HG03565 (cell line): ENCODE measurements around the gene PSMG4.
A peak's percentile ranks its signal among the peaks of the same experiment; 100 is the strongest.

ENCODE experiments used
- ATAC-seq: cut with Tn5 transposase; IDR thresholded peaks from one replicate; pipeline ENCODE4 v1.9.1; 2021; ENCODE audit warnings: mild to moderate bottlenecking, moderate library complexity; ENCODE audit not compliant: unreplicated experiment

Gene PSMG4

GRCh38 chr6:3250231-3250675 is 8.5 kb upstream of the PSMG4 start:
- no peak for ATAC-seq

GRCh38 chr6:3251462-3252314 is 7.1 kb upstream of the PSMG4 start:
- ATAC-seq: peak; percentile 56

- ATAC-seq: no peak
Measured at GRCh38 chr6:3252369-3252768, 6.4 kb upstream of the PSMG4 start.

- no peak for ATAC-seq
Measured at GRCh38 chr6:3252861-3253596, 5.7 kb upstream of the PSMG4 start.

GRCh38 chr6:3253597-3253961 is 5.2 kb upstream of the PSMG4 start:
- ATAC-seq: no peak

- no peak for ATAC-seq
Measured at GRCh38 chr6:3258201-3258600, 546 bp upstream of the PSMG4 start.

- peak; percentile 8 for ATAC-seq
Measured at GRCh38 chr6:3259491-3259958, 778 bp downstream of the PSMG4 start.

GRCh38 chr6:3260296-3260695 is 1.5 kb downstream of the PSMG4 start:
- no peak for ATAC-seq

GRCh38 chr6:3260772-3261517 is 2.2 kb downstream of the PSMG4 start:
- no peak for ATAC-seq

- no peak for ATAC-seq
Measured at GRCh38 chr6:3261518-3261820, 2.7 kb downstream of the PSMG4 start.

- no peak for ATAC-seq
Measured at GRCh38 chr6:3261921-3262320, 3.2 kb downstream of the PSMG4 start.

GRCh38 chr6:3263096-3263495 is 4.3 kb downstream of the PSMG4 start:
- no peak for ATAC-seq

GRCh38 chr6:3264356-3264755 is 5.6 kb downstream of the PSMG4 start:
- ATAC-seq: no peak

GRCh38 chr6:3265671-3266070 is 6.9 kb downstream of the PSMG4 start:
- ATAC-seq: no peak

GRCh38 chr6:3266170-3266569 is 7.4 kb downstream of the PSMG4 start:
- no peak for ATAC-seq

GRCh38 chr6:3267162-3267561 is 8.4 kb downstream of the PSMG4 start:
- ATAC-seq: no peak

GRCh38 chr6:3268680-3269079 is 9.9 kb downstream of the PSMG4 start:
- ATAC-seq: no peak

GRCh38 chr6:3269281-3269975 is 10.7 kb downstream of the PSMG4 start:
- ATAC-seq: no peak

- ATAC-seq: no peak
Measured at GRCh38 chr6:3270258-3270657, 11.5 kb downstream of the PSMG4 start.

GRCh38 chr6:3271756-3272155 is 13.0 kb downstream of the PSMG4 start:
- ATAC-seq: no peak
